Uterus (tissue), 2 donors: ENCODE measurements around the gene COL4A2.

Source experiments
- CTCF ChIP-seq, 4 experiments: fragments of 200-600 bp in 2 of 4; fragments of 450-650 bp in 2 of 4; sonication (generic) in 2 of 4; IDR thresholded peaks; one replicate each; pipeline ENCODE4 v1.5.1; 2016 to 2019; ENCODE audit warnings: antibody characterized with exemption in 4 of 4, mild to moderate bottlenecking in 2 of 4, moderate library complexity in 1 of 4
- POLR2A ChIP-seq, 2 donors: fragments of 450-650 bp; IDR thresholded peaks; one replicate each; pipeline ENCODE4 v1.6.1; 2016; ENCODE audit warnings: antibody characterized with exemption in 2 of 2, mild to moderate bottlenecking in 1 of 2, moderate library complexity in 1 of 2

DNA sequence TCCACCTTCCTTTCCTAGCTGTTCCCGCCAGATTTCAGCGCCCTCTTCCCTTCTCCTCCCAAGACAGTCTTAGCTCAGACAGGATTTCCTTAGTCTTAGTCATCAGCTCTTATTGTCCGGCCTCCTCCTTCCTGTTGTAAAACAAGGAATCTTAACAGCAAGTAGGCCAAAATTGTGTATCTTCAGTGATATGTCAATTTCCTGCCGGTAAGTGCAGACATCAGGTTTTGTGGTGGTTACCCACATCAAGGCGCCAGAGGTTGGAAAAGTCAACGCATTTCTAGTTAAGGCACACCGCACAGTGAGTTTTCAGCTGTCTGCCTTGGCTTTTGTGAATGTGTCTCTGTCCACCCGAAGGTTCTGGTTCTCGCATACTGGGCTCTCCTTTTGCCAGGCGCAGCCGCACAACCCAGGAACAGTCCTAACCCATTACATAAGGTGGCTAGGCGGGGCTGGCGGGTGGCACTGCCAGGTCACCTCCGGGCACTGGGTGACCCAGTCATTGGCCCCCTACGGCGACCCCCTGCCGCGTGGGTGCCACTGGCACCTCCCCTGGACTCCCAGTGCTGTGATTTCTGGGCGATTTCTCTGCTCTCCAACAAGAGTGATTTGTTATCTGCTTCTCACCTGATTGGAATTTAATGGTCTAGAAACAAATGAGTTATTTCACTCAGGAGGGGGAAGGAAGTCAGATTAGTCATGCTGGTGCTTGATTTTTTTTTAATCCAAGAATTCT is 12.9 kb downstream of the COL4A2 start:
- TF ChIP-seq CTCF (IDR thresholded peaks at IDR 0.05) (no peak), POLR2A (IDR thresholded peaks at IDR 0.05) (no peak)
